Endothelial cell of umbilical vein (primary cell): ENCODE data around the gene CXCL14.

ENCODE experiments used
- MYC ChIP-seq: IDR thresholded peaks from one replicate; pipeline ENCODE4 v1.6.1; 2011; ENCODE audit warnings: mild to moderate bottlenecking, low read depth, low read length
- TF ChIP-seq, protein P1 (sequence below), 2 donors: IDR thresholded peaks; 1 replicate in 1 of 2; 2 replicates in 1 of 2; pipeline ENCODE4 v1.5.1; 2011; ENCODE audit warnings: low read length in 2 of 2, mild to moderate bottlenecking in 2 of 2, moderate library complexity in 2 of 2, control low read depth in 1 of 2, inconsistent platforms in 1 of 2, low read depth in 1 of 2; ENCODE audit not compliant: insufficient read depth in 1 of 2; ENCODE audit errors: extremely low read depth in 1 of 2

DNA sequence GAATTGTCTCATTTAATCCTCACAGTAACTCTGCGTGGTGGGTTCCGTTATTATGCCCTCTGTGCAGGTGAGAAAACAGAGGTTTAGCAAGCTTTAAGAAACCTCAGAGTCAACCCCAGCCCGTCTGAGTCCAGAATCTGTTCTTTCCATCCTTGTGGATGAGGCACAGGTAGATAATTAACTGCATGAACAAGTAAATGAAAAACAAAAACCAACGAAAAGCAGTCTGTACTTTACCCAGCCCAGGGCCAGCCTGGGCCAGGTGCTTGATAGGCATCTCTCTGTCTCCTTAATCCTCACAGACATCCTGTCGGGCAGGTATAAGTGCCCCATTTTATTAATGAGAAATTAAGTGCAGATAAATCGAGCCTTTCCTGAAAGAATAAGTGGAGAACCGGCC is 25.3 kb upstream of the CXCL14 start:
- TF ChIP-seq MYC = no peak
- TF ChIP-seq, protein P1, sequence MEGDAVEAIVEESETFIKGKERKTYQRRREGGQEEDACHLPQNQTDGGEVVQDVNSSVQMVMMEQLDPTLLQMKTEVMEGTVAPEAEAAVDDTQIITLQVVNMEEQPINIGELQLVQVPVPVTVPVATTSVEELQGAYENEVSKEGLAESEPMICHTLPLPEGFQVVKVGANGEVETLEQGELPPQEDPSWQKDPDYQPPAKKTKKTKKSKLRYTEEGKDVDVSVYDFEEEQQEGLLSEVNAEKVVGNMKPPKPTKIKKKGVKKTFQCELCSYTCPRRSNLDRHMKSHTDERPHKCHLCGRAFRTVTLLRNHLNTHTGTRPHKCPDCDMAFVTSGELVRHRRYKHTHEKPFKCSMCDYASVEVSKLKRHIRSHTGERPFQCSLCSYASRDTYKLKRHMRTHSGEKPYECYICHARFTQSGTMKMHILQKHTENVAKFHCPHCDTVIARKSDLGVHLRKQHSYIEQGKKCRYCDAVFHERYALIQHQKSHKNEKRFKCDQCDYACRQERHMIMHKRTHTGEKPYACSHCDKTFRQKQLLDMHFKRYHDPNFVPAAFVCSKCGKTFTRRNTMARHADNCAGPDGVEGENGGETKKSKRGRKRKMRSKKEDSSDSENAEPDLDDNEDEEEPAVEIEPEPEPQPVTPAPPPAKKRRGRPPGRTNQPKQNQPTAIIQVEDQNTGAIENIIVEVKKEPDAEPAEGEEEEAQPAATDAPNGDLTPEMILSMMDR (IDR thresholded peaks at IDR 0.05; ENCODE audit: extremely low read depth in 1 of 2, insufficient read depth in 1 of 2, low read depth in 1 of 2, low read length in 2 of 2) = no peak
